Measurements from ENCODE around the gene RGS6.

RGS6 gene

DNA sequence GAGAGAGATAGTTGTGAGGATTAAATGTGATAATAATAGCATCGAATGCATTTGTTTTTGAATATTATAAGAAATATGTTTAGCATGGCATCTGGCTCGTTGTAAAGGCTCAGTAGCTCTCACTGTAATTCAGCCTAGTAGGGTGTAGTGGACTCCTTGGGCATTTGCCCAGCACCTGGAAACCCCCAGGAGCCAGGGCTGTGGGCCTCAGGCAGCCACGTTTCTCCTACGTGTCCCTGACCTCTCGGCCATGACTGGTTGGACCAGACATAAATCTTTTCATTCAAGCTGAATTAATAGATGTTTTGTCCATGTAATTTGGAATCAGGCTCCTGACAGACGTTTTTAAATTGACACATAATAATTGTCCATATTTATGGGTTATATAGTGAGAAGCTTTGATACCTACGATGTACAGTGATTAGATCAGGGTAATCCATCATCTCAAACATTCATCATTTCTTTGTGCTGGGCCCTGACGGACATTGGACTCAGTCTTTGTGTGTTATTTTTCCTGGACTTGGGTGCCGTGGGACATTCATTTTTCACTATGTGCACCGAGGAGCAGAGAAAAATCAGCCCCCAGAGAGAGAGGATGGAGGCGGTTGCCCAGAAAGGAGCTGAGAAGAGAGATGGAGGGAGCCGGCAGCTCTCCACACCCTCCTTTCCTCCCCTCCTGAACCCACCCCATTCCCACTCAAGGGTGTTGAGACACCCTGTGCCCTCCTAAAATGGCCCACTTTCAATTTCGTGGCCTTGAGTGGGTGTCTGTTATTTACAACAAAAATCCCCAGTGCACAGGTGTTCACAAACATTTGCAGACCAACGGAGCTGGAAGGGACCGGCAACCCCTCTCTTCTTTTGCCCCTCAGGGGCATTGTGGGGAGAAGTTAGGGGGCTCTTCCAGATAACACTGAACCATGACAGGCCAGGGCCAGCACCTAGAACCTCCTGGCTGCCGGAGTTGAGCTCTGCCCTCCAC, 665.3 kb downstream of the RGS6 start:
- no peak for DNase-seq

DNA sequence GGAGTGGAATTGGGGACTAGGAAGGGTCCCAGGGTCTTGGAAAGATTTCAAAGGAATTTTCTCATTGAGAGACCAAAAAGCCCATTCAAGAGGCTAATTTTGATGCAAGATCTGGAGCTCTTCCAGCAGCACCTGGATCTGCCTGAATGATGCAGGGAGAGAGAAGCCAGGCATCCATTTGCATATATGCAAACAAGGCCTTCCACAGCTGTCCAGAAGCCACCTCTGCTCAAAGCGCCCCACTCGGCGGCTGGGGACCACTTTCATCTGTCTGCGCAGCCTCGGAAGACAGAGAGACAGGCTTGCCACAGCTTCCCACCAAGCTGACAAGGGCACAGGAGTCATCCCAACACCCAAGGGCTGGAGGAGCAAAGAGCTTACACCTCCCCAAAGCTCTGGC, 666.1 kb downstream of the RGS6 start:
- DNase-seq = no peak

GRCh38 chr14:72599579-72600470, 667.6 kb downstream of the RGS6 start:
- DNase-seq = no peak

DNA sequence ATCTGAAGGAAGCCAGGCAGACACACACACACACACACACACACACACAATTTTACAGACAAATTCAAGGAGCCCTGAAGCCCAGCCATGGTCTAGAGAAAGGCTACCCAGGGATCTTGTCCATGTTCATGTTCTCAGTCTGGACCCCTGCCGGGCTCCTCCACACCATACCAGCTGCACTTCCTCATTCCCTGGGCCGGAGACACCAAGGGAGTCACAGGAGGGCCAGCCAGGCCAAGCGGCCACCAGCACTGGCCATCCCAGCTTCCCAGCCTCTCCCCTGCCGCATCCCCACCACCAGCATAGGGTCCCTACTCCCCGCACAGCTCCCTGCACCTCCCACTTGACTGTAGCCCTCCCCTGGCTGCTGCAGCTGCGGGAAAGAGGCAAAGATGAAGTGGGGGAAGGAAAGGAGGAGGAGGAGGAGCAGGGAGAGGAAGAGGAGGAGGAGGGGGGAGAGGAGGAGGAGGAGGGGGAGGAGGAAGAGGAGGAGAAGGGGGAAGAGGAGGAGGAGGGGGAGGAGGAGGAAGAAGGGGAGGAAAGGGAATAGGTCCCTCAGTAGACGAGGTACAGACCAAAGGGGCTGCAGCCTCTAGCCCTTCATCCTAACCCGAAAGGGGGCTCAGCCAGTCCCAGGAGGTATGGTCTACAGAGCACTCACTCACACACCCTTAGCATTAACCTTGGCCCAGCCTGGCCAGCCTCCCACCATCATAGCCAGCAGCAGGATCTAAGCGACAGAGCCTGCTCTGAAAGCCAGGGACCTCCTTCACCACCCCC, 668.5 kb downstream of the RGS6 start:
- DNase-seq = no peak

GRCh38 chr14:72603639-72604038, 671.4 kb downstream of the RGS6 start:
- DNase-seq = no peak

GRCh38 chr14:72604133-72604532, 671.9 kb downstream of the RGS6 start:
- DNase-seq = no peak

- no peak for DNase-seq
Measured at GRCh38 chr14:72605096-72605920, 673.1 kb downstream of the RGS6 start.

GRCh38 chr14:72605921-72606220, 673.6 kb downstream of the RGS6 start:
- no peak for DNase-seq

DNA sequence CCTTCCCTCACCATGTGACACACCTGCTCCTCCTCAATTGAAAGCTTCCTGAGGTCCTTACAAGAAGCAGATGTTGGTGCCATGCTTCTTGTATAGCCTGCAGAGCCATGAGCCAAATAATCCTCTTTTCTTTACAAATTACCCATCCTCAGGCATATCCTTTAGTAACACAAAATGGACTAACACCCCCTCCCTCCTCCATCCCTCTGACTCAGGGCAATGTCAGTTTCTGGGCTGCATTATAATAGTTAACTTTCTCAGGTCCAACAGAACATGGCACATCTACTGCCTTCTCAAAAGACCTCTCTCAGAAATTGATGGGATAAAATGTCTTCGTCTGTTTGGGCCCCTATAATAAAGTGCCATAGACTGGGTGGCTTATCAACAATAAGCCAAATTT, 674.6 kb downstream of the RGS6 start:
- no peak for DNase-seq

- DNase-seq = no peak
Measured at GRCh38 chr14:72607386-72608130, 675.3 kb downstream of the RGS6 start.

GRCh38 chr14:72608391-72609204, 676.4 kb downstream of the RGS6 start:
- no peak for DNase-seq

DNA sequence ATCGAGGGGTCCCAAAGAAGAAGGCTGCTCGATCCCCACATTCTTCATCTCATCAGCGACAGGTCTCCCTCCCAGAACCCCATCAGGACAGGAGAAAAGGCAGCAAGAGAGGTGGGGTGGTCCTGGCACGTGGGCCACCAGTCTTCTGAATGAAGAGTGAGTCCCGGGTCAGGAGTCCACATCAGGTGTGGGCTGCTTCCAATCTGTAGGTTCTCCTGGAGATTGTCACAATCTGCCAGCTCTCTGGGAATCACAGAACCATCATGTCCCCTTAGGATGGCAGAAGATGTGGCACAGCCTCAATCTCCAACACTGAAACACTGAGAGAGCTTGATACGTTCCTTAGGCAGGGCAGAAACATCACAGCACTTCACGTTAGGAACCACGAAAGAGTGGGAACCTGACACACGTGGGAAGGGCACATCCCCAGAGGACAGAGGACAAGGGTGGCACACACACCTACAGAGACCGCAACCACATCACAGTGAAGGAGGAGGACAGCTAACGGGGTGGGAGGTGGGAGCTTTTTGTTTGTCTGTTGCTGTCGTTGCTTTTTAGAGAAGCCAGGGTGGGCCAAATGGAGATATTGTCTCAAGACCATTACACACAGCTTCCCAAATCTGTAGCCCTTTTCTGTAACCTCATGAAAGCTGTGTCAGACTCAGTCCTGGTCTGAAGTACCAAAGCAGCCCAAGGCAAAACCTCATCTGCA, 677.1 kb downstream of the RGS6 start:
- no peak for DNase-seq

DNA sequence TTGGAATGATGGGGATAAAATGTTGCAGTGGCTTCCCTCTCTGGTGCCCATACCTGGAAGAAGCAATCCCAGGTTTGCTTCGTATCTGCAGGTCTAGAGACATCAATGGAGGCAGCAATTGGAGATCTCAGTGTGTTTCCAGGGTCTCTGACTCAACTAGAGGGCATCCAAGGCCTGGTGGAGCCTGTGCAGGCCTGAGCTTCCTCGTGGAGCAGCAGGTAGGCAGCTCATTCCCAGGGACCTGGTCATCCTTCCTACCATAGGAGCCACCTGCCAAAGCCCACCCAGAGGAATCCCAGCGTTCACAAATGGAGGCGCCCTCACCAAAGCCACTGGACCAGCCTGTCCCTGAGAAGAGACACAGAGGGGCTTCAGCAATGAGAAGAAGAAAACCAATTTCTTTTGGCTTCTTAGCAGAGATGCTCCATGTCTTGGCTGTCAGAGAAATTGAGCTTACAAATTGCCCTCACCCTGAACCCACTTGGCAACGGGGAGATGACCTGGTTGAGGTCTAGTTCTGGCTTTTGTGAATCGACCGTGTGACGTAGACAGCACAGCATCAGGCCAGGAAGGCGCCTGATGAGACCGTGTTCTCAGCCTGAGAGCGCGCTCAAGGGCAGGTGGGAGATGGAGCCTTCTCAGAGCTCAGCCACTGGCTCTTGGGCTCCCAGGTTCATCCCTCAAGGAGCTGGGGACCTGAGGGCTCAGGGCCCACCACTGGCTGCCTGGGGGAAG, 678.0 kb downstream of the RGS6 start:
- DNase-seq = no peak

- no peak for DNase-seq
Measured at GRCh38 chr14:72610831-72611200, 678.6 kb downstream of the RGS6 start.

DNA sequence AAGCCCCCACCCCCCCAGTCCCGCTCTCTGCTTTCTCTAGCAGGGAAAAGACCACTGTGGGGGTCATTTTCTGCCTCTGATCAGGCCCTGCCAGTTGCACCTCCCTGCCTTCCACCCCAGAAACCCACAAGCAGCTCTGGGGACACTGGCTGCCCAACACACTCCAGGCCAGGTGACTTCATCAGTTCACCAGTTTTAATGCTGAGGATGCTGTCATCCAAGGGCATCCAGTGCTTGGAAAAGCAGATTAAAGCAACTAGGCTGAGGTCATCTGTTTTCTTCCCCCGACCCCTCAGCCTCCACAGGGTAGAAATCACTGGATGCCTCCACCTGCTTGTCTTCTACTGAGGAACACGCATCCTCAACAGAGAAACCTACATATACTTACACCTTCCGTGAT, 679.3 kb downstream of the RGS6 start:
- DNase-seq = no peak

- DNase-seq = no peak
Measured at GRCh38 chr14:72612041-72612440, 679.8 kb downstream of the RGS6 start.

DNA sequence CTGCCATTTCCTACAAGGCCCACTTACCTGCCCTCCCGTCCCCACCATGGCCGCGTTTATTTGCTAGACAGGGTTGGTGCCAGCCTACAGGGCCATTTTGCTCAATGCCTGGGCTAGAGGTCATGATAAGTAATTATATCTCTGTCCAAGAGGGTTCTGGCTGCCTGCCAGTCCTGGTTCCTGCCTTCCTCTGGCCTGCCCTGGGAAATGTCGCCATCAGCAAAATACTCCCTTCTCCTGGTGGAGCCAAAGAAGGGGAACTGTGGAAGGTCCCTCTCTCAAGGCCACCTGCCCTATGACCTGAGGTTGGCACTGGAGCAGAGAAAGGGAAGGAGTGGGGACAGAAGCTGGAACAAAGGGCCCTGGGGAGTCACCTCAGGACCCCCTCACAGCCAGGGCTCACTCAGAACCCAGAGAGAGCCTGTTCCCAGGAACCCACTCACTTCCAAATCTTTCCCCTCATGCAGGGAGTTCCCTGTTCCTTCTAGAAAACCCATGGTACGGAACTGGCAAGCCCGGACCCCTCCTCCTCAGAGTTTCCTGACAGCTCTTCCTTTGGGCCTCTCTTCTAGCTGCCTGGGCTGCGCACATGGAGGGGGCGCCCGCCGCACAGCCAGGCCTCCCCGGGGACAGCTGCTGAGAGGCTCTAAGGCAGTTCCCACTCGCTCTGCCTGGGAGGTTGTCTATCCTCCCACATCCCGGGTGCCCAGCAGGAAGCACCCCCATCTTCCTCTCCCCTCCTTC, 681.2 kb downstream of the RGS6 start:
- DNase-seq = no peak

GRCh38 chr14:72613975-72614319, 681.7 kb downstream of the RGS6 start:
- DNase-seq = no peak

DNA sequence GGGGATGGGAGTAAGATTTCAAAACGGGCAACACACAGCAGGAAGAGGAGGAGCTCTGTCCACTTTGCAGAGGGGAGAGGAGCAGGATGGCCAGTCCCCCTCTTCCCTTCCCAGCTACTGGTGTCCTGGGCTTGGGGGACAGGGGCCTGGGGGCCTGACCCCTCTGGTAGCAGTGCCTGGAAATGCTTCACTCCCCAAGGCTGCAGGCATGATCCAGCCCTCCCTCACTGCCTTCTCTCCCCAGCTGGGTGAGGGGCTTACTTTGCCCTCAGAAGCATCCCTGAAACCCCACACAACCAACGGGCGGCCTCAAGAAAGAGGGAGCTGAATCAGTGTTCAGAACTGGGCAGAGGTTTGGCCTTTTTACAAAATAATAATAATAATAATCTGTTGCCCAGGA, 682.1 kb downstream of the RGS6 start:
- no peak for DNase-seq

All from femur (tissue), 1 donor.